Stimulated activated CD8-positive, alpha-beta memory T cell treated with anti-CD3 and anti-CD28 coated beads, Interleukin-7, amount 100 ng/mL, for 48 hours (primary cell): ENCODE data around the gene PARD6B.
"Not testable (repeated sequence)": the region's sequence is repeated elsewhere in the genome, so short reads cannot be mapped to it uniquely, and the experiment has no call there.

Experiments
- DNase-seq, 2 donors: peaks; one replicate each; pipeline ENCODE4 v3.0.0-alpha.2; 2020; ENCODE audit warnings: low read depth in 1 of 2; ENCODE audit errors: extremely low read depth in 1 of 2

Gene PARD6B

DNA sequence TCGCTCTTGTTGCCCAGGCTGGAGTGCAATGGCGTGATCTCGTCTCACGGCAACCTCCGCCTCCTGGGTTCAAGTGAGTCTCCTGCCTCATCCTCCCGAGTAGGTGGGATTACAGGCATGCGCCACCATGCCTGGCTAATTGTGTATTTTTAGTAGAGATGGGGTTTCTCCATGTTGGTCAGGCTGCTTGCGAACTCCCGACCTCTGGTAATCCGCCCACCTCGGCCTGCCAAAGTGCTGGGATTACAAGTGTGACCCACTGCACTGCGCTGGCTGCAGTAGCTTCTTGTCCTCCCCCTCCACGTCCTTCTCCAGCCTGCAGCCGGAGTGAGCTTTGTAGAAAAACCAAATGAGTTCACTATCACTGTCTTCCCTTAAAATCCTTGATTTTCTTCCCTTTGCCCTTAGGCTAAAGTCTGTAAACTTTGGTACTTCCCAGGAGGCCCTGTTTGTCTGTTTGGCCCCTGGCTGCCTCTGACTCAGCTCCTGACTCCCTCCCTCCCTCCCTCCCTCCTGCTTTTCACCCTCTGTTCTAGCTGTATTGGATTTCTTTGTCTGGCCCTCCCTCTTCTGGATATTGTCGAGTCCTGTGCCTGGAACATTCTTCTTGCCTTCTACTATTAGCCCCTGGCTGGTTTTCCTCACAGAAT, 12.9 kb downstream of the PARD6B start:
- no peak for DNase-seq

DNA sequence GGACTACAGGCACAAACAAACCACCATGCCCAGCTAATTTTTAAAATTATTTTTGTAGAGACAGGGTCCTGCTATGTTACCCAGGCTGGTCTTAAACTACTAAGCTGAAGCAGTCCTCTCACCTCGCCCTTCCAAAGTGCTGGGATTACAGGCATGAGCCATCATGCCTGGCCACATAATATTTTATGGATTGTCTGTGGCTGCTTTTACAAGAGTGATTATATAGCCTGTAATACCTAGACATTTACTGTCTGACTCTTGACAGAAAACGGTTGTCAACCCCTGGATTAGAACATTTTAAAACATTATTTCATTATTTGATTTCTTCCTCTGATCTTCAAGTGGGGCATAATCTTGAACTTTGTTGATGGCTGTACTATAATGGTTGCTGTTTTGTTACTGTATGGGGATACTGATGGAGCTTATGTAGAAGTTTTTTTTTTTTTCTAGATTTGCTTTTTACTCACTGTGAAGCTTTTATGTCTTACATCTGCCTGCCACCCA, 14.3 kb downstream of the PARD6B start:
- no peak for DNase-seq

DNA sequence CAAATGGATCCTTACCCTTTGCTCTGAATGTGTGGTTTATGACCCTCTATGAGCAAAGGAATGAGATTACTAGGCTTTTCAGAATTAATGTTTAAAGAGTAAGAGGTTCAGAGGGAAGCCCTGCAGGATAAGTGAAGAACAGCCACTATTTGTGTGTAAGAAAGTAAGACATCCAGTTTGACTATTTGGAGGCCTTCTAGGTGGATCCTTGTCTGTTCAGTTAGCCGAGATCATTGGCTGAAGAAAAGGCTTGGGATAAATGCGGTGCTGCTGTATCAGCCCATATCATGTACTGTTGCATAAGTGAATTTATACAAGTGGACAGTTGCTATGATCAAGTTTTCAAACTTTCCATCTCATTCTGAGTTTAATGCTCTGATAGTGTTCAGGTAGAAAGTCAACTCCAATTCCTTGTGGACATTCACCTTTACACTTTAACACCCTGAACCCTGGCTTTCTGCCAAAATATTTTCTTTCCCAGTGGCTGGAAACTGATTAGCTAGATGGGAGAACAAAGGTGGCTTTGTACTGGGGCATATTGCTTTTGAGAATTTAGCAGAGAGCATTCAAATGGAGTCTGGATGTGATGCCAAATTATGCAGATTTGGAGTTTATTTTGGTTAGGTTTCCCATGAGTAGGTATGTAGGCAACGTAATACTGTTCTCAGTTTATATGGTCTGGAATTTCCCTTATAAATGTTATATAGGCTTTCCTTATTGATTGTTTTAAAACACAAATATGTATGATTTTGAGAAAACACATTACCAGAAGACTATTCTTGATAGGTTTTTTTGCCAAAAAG, 15.0 kb downstream of the PARD6B start:
- no peak for DNase-seq

DNA sequence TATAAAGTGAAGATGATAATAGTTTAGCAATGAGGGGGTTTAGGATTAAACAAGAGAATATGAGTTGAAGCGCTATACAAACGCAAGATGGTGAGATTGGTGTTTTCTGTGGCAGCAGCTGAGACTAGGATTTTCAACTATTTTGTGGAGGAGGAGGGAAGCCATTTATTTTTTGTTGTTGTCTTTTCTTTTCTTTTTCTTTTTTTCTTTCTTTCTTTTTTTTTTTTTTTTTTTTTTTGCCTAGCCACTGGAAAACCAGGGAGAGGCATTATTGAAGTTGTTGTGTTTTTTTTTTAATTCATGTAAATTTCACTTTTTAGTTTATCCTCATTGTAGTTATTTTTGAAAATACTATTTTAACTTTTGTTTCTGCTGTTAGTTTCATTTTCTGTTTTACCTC, 15.9 kb downstream of the PARD6B start:
- no peak for DNase-seq

DNA sequence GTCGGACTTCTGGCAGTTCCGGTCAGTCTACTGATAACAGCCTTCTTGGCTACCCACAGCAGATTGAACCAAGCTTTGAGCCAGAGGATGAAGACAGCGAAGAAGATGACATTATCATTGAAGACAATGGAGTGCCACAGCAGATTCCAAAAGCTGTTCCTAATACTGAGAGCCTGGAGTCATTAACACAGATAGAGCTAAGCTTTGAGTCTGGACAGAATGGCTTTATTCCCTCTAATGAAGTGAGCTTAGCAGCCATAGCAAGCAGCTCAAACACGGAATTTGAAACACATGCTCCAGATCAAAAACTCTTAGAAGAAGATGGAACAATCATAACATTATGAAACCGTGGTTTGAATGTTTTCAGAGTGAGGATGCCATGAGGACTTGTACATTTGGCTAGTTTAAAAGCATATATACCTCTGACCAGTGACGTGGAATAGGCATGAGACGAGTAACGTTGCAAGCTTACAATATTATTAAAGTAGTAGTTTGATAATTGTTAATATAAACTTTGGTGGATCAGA, 18.8 kb downstream of the PARD6B start:
- no peak for DNase-seq

DNA sequence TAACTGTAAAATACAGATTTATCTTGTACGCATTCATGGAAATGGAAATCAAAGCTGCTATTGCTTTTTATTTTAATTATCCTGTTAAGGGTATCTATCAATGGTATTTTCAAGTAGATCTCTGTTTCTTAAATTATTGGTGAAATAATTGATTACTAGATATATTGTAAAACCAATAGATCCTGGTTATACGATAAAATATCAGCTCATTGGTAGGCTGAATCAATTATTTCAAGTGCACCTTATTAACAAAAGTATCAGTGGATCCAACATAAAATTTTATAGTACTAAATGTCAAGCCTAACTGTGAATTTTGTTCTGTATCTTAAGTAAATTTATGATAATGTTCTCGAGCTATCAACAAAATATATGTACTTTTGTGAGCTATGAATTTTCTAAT, 21.8 kb downstream of the PARD6B start:
- no peak for DNase-seq

DNA sequence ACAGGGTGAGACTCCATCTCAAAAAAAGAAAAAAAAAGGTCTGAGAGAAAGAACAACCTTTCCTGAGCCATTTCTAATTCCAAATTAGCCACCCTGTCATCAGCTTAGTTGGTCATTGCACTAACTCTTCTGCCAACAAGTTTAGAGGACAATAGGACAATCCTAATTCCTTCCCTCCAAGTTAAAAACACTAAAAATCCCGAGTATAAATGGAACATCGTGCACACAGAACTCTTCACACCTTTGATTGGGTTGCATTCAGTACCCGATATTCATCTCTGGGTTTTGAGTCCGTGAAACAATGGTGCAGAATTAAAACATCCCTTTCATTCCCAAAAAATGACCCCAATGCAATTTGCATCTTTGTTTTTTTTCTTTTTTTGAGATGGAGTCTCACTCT, 23.0 kb downstream of the PARD6B start:
- DNase-seq, result no peak

DNA sequence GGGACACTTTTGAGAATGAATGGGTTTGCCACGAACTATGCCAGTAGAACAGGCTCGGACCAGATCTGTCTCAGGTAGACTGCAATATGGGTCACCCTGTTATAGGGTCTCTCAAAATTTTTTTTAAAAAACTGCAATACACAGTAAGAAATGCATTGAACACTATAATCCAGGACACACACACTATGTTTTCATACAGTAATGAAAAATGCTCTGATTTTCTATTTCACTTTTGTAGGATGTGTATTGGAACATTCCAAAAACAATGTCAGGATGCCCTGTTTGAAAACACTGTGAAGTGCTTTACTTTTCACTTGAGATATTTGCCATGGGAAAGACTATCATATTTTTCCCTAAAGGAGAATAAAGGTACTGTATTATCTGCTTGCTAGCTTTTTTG, 25.1 kb downstream of the PARD6B start:
- DNase-seq, result no peak

DNA sequence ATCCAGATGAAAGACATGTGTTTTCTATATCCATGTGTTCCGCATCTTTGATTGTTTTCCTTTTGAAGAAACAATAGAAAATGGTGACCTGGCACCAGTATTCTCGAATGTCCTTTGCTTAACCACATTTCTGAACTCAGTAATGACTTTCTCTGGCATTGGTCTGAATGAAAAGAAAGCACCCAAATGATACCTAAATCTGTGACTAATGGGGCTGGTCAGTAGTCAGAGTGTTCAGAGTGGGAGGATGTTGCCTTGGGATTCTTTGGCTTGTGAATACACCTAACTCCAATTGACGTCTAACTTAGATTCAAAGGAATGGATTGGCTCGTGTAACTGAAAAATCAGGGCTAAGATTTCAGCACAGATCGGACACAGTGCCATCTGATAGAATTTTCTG, 27.1 kb downstream of the PARD6B start:
- DNase-seq, result no peak

DNA sequence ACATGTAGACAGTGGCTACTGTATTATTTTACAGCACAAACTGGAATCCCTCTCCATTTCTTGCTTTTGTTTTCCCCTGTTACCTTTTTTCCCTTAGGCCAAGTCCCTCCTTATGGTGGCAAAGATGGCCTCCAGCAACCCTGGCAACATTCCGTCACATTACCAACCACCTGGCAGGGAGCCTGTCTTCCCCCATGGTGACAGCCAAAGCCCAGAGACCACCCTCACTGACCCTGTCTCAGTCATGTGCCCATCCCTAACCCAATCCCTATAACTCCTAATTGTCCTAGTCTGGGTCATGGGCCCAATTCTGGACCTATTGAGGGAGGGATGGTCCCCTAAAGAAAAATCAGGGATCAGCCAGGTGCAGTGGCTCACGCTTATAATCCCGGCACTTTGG, 27.6 kb downstream of the PARD6B start:
- DNase-seq, result no peak

DNA sequence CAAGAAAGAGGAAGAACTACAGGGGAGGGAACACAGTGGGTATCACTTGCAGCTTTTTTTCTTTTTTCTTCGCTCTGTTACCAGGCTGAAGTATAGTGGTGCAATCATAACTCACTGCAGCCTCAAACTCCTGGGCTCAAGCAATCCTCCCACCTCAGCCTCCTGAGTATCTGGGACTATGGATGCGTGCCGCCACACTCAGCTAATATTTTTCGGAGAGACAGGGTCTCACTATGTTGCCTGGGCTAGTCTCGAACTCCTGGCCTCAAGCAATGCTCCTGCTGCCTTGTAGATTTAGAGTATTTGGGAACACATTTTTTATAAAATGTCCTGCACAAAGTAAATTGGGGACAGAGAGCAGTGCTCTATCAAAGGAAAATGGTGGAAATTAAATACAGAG, 28.3 kb downstream of the PARD6B start:
- DNase-seq, result no peak

DNA sequence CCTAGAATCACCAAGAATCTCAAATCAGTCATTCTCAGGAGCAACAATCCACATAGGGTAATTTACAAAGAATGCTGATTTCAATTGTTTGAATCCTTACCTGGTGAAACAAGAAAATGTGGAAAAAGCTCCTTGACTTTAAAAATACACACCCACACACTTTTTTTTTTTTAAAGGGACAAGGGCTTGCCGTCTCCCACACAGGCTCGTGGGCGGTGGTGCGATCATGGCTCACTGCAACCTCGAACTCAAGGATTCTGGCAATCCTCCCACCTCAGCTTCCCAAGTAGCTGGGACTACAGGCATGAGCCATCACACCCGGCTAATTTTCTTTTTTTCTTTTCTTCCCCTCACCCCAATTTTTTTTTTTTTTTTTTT, 30.7 kb downstream of the PARD6B start:
- DNase-seq, result no peak

DNA sequence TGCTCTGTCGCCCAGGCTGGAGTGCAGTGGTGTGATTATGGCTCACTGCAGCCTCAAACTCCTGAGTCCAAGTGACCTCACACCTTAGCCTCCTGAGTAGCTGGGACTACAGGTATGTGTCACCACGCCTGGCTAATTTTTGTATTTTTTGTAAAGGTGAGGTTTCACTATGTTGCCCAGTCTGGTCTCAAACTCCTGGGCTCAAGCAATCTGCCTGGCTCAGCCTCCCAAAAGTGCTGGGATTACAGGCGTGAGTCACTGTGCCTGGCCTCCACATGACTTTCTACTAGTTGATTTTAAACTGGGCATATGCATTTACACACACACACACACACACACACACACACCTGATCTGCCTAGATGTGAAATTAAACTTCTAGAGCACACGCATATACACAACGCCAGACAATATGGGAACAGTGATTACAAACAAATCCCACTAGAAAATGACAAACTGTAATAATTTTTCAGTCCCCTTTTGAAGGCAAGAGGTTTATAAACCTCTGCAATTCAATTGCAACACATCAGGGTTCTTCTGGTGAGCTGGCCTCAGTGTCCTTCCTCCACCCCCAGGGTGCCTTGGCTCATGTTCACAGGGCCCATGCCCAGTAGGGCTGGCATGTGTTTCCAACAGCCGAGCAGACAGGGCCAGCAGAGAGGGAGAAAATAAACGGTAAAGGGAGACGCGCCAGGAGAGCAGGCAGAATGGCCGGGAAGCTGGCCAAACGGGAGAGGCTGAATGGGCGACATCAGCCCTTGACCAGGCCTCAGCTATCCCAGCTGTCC, 31.2 kb downstream of the PARD6B start:
- DNase-seq, result no peak

DNA sequence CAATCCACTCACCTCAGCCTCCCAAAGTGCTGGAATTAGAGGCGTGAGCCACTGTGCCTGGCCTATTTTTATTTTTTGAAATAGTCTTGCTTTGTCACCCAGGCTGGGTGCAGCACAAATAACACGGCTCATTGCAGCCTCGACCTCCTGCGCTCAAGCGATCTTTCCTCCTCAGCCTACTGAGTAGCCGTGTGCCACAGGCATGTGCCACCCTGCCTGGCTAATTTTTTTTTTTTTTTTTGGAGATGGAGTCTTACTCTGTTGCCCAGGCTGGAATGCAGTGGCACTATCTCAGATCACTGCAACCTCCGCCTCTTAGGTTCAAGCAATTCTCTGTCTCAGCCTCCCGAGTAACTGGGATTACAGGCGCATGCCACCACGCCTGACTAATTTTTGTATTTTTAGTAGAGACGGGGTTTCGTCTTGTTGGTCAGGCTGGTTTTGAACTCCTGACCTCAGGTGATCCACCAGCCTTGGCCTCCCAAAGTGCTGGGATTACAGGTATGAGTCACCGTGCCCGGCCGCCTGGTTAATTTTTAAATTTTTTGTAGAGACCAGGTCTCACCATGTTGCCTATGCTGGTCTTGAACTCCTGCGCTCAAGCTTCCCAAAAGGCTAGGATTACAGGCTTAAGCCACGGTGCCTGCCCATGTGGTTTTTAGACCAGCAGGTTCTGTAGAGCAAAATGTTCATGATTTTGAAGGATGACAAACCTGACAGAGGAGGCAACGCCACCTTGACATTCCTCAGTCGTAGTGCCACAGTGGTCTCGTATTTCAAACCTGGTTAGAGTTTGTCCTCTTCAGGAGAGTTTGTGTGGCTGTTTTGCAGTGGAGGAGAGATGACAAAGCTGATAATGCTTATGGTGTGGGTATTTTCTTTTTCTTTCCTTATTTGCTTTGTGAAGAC, 32.4 kb downstream of the PARD6B start:
- not testable (repeated sequence) for DNase-seq

DNA sequence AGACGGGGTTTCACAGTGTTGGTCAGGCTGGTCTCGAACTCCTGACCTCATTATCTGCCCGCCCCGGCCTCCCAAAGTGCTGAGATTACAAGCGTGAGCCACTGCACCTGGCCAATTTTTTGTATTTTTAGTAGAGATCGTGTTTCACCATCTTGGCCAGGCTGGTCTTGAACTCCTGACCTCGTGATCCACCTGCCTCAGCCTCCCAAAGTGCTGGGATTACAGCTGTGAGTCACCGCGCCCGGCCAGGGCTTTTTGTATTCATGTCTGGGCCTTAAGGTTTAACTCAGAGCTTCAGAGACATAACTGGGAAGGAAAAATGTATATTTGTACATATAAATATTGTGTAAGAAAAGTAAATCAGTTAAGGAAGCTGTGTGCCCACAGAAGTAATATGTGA, 33.9 kb downstream of the PARD6B start:
- not testable (repeated sequence) for DNase-seq

DNA sequence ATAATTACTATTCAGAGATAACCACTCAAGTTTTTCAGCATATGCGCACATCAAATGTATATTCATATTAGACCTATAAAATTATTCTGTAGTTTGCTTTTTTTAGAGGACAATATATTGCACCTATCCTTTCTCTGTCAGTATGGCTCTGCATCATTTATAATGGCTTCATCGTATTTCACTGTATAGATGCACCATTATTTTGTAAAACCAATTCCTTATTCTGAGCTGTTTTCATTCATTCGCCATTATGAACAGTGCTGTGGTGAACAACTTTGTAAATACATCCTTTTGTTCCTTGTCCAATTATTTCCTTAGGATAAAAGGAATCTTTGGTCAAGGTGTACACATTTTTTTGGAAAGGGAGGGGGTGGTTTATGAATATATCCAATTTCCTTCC, 34.3 kb downstream of the PARD6B start:
- DNase-seq, result no peak

DNA sequence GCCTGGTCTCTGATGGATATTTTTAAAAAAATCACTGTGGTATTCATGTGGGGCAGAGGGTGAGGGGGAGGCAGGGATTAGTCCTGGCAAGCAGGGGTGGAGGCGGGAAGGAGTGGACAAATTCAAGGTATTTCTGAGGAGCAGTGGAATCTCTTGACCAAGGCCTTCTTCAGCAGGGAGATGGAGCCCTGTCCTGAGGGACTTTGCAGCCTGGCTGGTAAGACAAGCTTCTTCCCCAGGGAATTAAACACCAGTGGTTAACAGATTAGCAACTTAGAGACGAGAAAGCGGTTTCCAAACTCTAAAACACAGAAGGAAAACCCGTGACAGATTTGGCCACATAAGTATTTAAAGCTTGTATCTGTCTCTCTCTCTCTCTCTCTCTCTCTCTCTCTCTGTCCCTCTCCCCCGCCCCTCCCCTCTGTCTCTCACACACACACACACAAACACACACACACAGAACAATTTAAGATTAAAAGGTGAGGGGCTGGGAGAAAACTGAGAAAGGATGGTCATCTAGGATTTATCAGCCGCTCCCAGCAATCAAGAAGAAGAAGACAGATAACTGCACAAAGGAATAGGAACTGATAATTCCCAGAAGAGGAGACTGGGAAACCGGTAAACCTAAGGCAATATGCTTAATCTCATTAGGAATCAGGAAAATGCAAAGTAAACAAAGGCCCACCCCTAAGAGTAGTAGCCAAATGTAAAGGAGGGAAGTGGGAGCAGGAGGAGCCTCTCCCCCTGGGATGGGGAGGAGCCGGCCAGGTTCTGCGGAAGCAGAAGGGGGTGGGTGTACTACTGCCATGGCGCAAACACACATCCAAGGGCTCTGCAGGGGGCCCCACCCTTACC, 35.8 kb downstream of the PARD6B start:
- not testable (repeated sequence) for DNase-seq

DNA sequence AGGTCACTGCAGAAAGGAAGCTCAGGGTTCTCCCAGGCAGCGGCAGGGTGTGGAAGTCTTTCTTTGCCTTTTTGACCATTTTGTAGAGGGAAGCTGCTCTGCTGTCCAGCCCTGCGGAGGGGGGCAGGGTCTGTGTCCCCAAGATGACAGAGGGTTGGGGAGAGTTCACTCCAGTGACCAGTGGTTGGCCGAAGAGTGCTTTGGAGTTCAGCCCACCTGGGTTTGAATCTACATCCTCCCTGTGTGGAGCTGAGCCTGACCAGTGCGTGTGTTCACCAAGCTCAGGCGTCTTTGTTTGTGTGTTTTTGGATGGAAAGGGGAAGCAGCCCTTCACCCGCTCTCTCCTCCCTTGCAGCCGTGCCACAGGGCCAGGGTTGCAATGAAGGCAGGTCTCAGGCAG, 37.6 kb downstream of the PARD6B start:
- DNase-seq, result not testable (repeated sequence)

DNA sequence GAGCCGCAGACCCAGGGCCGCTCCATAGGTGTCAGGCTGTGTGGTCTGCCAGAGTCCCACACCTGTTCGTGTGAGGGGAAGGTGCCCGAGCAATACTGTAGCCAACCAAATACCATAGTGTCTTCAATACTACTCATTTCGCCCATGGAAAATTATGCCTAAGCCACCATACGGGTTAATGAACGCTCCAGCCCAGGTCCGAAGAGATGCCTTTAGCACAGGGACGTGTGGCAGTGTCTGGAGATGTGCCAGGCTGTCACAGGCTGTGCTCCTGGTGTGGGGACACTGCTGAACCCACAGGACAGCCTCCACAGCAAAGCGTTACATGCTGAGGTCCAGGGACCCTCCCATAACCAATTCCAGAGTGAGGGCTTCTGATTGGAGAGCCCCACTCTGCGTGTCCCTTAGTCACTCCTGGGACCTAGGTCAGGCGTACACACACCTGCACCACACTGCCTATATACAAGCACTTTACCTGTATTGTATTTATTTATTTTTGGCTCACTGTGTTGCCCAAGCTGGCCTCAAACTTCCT, 38.2 kb downstream of the PARD6B start:
- not testable (repeated sequence) for DNase-seq
